HG02763 (cell line): ENCODE results near the gene RNF43.

Experiments used
- ATAC-seq: cut with Tn5 transposase; IDR thresholded peaks from one replicate; pipeline ENCODE4 v1.9.1; 2021; ENCODE audit warnings: mild to moderate bottlenecking, moderate library complexity; ENCODE audit not compliant: unreplicated experiment

The RNF43 gene

DNA sequence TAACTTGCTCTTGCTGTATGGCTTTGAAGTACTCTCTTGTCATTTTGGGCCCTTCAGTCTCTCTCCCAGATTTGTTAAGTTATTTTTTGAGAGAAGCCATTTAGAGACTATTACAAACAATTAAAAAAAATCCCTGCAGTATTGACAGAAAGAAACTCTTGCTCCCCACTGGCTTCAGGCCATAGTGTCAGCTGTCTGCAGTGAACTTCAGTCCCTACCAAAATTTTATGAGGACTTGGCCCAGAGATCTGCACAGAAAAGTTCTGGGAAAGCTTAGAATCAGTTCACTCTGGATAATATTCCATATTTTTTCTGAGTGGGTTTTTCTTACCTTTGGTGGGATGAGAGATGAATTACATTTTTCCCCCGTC, 34.5 kb downstream of the RNF43 start:
- ATAC-seq, result no peak

DNA sequence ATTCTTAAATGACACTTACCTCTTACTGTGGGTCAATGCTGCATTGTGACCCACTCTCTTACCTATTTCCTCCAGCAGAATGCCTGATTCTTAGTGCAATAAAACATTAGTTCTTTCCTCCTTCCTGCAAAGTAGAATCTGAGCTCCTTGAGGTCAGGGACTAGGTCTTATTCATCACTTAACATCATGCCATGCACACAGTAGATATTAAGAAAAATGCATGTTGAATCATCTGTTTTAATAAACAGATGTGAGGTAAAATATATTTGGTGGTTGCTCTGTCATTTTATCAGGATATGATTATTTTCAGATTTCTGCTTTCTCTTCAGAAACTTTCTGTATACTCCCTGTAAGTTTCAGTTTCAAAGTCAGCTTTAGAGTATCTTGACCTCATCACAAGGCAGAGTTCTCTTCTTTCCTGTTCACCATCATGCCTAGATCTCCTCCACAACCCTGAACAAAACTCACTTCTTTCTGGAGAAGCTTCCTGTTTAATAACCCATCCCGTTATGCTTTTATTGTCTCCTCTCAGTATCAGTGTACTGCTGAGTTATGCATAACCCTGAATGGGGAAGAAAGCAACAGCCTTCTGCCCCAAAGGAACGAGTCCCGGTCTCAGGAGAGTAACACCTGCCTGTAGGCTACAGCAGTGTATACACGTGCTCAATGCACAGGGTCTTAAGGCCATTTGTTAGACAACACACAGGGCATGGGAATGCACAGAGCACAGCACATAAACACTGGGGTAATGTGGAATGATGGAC, 35.0 kb downstream of the RNF43 start:
- no peak for ATAC-seq

DNA sequence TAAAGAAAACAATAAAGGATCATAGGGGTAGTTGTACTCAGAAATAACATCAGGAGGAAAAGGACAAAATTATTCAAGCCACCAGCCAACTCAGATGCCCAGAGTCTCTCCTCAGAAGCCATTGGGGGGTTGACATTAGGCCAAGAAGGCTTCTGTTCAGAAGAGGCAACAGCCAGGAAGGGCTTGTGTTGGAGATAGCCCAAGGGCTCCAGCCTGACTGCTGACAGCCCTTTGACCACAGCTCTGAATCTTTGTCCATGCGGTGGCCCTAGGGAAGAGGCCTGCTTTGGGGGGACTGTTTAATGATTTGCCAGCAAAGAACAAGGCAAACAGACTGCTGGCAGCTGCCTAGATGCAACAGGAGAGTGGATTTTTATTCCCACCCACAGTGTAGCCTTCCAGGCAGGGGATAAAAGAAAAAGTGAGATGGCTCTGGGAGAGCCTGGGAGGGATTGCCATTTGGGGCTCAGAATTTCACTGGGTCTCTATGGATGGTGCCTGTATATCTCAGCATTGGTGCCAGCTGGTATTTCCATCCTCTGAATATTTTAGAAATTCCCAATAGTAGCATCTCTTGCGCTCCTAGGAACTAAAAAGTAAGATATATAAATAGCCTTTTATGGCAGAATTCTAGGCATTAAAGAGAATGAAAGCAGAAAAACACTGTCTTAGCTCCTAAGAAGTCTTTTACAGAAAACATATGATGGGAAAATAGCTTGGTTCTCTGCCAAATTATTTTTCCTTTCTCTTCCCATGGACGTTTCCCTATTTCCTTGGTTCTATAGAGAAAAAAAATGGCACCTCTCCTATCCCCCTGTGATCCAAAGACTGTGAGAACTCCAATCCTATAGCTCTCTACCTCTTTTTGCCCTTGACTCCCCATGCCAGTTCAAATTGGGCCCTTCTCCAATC, 36.0 kb downstream of the RNF43 start:
- no peak for ATAC-seq

DNA sequence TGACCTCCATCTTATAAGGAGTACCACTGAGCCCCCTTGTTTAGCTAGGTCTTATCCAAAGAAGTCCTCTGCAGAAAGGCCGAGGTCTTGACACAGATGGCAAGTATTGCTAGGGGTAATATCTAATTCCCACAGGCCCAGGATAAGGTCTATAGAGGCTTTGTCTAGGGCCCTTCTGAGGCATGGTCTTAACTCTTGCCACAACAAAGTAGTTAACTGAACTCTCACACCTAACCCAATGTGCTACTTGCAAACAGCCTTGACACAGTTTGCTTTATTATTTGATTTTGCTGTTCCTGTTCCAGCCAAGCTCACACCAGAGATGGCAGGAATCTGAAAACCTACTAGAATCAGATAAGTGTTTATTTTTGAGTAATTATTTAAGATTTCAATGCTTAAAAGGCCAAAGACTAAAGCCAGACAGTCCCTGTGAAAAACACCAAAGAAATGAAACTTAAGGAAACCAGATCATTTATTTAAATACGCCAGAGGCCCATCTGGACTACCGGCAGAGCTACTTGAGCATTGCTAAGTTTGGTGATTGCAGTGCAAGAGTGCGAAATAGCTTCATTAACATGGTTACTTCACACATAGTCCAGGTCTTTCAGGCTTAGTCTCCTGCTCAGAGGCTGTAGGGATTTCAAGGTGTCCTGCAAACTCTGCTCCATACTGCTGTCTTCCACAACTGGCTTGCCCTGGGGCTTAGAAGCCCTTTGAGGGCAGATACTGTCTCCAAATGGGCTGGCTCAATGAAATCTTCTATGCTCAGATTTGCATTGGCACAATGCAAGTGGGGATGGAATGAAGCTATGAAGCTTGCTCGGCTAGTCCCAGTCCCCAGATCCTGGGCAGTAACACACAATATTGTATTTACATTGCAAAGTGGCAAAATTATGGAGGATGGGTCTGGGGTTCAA, 36.9 kb downstream of the RNF43 start:
- no peak for ATAC-seq

- no peak for ATAC-seq
Observed at GRCh38 chr17:58379511-58379824, 37.9 kb downstream of the RNF43 start.

DNA sequence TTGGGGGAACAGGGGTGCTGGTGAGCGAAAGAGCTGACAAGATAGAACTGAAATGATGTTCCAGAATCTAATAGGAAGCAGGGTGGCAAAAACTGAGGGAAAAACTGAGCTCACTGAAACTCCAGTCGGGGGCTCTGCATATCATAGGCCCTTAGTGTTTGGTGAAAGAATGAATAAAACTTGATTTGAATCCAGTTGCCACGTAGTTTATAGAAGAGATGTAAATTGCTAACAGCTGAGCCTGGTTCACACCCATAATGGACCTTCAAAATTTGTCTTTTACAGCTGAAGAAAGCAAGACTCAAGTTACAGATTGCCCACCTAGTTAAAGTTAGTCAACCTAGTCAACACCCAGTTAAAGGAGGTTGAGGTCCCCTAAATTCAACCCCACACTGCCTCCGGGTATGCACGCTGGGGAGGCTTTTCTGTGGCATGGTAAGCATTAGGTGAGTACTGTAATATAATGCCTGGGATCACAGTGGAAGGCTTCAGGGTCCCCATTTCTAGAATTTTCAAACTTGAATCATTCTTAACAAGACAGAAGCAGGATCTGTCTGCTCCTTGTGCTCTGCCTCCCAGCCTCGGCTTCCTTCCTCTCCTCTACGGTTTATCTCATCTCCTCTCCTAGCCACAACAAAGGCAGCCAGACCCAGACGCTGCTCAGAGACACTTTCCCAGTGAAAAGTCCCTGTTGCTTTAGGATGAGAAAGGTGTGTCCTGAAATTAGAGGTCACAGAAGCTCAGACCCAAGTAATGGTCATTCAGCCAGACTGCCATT, 38.4 kb downstream of the RNF43 start:
- no peak for ATAC-seq

DNA sequence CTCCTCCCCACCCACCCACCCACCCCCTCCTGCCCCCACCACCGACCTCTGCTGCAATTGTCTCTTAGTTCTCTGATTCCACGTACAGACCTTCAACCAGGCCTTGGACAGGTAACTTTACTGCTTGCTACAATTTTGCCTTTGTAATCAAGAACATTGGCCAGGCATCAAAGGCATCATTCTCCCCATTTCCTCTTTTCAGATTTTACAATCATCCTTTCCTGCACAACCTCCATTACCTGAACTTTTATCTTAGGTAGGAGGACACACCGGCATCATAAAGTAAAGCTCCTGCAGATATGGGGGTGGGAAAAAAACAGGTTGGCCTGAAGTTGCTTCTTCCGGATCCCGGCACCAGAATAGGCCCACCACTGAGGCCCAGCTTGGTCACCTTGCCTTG, 39.7 kb downstream of the RNF43 start:
- ATAC-seq, result no peak

GRCh38 chr17:58377093-58377601, 40.2 kb downstream of the RNF43 start:
- no peak for ATAC-seq

- ATAC-seq, result no peak
Observed at GRCh38 chr17:58376472-58377000, 40.8 kb downstream of the RNF43 start.

DNA sequence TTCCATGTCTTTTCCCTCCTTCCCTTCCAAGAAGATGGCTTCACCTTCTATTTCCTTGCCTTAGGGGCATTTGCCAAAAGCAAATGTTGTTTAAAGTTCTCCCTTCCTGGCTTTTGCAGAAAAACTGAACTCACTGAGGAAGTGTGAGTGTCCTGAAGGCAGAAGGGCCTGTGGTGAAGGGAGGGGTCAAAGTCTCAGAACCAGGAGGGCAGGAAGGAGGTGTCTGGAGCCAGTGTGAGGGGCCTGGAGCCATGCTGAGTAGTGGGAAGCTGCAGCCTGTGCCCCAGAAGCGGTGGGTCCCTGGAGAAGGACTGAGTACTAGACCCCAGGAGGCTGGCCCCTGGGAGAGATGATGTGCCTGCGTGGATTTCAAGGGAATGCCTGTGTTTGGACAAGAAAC, 41.5 kb downstream of the RNF43 start:
- ATAC-seq, result no peak

DNA sequence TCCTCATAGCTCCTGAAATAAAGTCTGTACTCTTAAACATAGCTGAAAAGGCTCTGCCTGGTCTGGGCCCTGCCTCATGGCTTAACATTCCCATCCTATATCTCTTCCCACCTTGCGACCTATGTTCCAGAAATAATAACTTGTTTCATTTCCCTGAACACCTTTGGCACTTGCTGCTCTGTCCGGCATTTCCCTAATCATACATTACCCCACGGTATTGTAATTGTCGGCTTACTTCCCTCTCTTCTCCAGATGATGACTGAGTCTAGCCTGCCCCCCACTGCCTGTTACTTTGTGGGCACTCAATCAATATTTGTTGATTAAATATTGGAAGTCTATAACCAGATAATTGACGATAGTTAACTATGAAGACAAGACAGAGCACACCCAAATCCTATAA, 42.1 kb downstream of the RNF43 start:
- ATAC-seq, result no peak

DNA sequence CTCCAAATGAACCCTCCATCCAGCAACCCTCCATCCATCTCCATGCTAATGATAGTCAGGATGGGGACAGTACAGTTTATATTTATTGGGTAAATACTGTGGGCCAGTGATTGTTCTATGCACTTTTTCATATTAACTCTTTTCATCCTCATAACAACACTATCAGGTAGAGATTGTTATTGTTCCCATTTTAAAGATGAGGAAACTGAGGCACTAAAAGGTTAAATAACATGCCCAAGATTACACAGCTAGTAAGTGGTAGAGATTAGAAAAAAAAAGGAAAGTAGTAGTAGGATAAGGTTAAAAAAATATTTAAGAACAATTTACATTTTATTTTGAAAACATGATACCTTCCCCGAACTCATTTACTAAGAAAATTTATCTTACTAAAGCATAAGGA, 43.4 kb downstream of the RNF43 start:
- ATAC-seq, result no peak

DNA sequence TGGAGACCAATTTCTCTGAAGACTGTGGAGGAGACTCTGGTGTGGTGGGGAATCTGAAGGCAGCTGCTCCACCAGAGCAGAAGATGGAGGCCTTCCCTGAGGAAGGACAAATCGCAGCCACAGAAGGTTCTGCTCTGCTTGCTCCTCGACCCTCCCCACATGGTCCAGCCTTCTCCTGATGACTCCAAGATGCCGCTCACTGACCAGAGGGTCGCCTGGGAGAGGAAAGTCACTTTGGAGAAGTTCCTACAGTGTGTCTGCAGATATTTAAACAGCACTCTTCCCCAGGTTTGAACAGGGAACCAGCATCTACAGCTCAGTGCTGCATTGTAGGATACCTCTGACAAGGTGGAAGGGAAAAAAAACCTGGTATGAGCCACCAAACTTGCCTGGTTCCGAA, 44.3 kb downstream of the RNF43 start:
- no peak for ATAC-seq

DNA sequence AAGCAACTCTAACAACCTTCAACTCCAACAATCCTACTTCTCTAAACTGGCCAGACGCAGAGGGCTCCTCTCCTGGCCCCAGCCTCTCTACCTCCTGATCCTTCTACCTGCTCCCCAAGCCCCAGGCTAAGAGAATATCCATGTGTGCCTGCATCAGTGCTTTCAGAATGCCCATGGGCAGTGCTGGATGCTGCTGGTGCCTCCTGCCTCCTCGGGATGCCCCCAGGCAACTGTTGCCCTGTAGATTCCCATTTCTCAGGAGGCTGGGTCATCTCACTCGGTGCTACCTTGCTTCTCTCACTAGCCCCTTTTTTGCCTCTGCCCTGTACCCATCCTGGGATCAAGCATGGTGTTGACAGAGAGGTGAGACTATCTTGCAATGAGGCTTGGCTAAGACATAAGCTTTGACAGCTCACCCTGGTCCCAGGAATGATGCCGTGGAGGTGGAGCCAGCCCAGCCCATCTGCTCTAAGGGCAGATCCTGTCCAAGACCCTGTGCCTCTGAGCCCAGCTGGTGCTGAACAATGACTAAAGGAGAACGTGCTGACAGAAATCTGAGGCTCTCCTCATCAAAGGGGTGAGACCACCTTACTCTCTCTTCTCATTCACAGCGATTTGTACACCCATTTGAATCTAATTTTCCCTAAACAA, 45.9 kb downstream of the RNF43 start:
- ATAC-seq, result no peak

GRCh38 chr17:58370716-58371115, 46.6 kb downstream of the RNF43 start:
- ATAC-seq, result no peak

GRCh38 chr17:58370309-58370708, 47.0 kb downstream of the RNF43 start:
- no peak for ATAC-seq

- ATAC-seq, result no peak
Observed at GRCh38 chr17:58369214-58370031, 47.9 kb downstream of the RNF43 start.

DNA sequence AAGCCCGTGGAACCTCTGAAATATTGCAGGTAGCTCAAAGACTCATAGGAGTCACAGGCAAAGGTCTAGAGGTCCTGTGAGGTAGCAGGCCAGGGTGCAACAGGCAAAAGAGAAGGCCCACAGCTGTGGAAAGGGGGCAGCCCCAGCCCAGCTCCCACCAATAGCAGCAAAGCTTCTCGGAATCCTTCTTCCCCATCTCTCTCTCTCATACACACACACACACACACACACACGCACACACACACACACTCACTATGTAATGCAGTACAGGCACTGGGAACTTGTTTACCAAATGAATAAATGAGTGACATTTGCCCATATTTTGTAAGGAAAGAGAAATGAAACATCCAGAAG, 48.5 kb downstream of the RNF43 start:
- no peak for ATAC-seq
